ENCODE data around the gene MRPL52. TPM values are rescaled to one million over a fixed set of nuclear protein-coding genes. Genes with fewer than 3 reads are reported as not detected.
"Not testable (repeated sequence)": the region's sequence is repeated elsewhere in the genome, so short reads cannot be mapped to it uniquely, and the experiment has no call there.

The MRPL52 gene
- total RNA-seq, 1 donor from 2014 or later: 137 TPM

- no peak for DNase-seq (ENCODE audit: low read depth, low spot score)
- Mint-ChIP-seq H3K9me3 (no peaks in the 10 kb centered on the region), H3K27ac (ENCODE audit: unreplicated experiment) (no peak overlapping the region), H3K4me3 (peak overlapping the region; percentile 73), H3K36me3 (ENCODE audit: low read depth) (no peaks in the 10 kb centered on the region), H3K4me1 (peaks cover 22% of the 10 kb centered on the region), H3K27me3 (ENCODE audit: low read depth) (no peaks in the 10 kb centered on the region)
- TF ChIP-seq CTCF (conservative IDR thresholded peaks at IDR 0.05): no peak
Observed at GRCh38 chr14:22852599-22852939, 22.9 kb downstream of the MRPL52 start.

GRCh38 chr14:22852940-22853767 is 23.5 kb downstream of the MRPL52 start:
- peak overlapping the region; percentile 73 for H3K4me3 Mint-ChIP-seq
- no peaks in the 10 kb centered on the region for H3K9me3 Mint-ChIP-seq
- peak; percentile 93 for TF ChIP-seq CTCF (conservative IDR thresholded peaks at IDR 0.05)
- H3K27me3 Mint-ChIP-seq (ENCODE audit: low read depth): no peaks in the 10 kb centered on the region
- peaks cover 16% of the 10 kb centered on the region for H3K4me1 Mint-ChIP-seq
- peak; percentile 99 for DNase-seq (ENCODE audit: low read depth, low spot score)
- peak overlapping the region; percentile 91 for H3K27ac Mint-ChIP-seq (ENCODE audit: unreplicated experiment)
- H3K36me3 Mint-ChIP-seq (ENCODE audit: low read depth): no peaks in the 10 kb centered on the region

- H3K9me3 Mint-ChIP-seq; H3K27ac Mint-ChIP-seq (ENCODE audit: unreplicated experiment); H3K27me3 Mint-ChIP-seq (ENCODE audit: low read depth); H3K4me3 Mint-ChIP-seq; H3K4me1 Mint-ChIP-seq; H3K36me3 Mint-ChIP-seq (ENCODE audit: low read depth); DNase-seq (ENCODE audit: low read depth, low spot score): not testable (repeated sequence)
Observed at GRCh38 chr14:22854296-22854695, 24.6 kb downstream of the MRPL52 start.

GRCh38 chr14:22854963-22855724 is 25.5 kb downstream of the MRPL52 start:
- no peaks in the 10 kb centered on the region for H3K36me3 Mint-ChIP-seq (ENCODE audit: low read depth)
- peaks cover 7% of the 10 kb centered on the region for H3K4me1 Mint-ChIP-seq
- no peaks in the 10 kb centered on the region for H3K9me3 Mint-ChIP-seq
- H3K27me3 Mint-ChIP-seq (ENCODE audit: low read depth): no peaks in the 10 kb centered on the region
- no peak overlapping the region for H3K27ac Mint-ChIP-seq (ENCODE audit: unreplicated experiment)
- no peak for DNase-seq (ENCODE audit: low read depth, low spot score)
- no peak overlapping the region for H3K4me3 Mint-ChIP-seq
- no peak for TF ChIP-seq CTCF (conservative IDR thresholded peaks at IDR 0.05)

GRCh38 chr14:22856428-22856827 is 26.7 kb downstream of the MRPL52 start:
- H3K36me3 Mint-ChIP-seq (ENCODE audit: low read depth): no peaks in the 10 kb centered on the region
- H3K27me3 Mint-ChIP-seq (ENCODE audit: low read depth): no peaks in the 10 kb centered on the region
- no peak overlapping the region for H3K27ac Mint-ChIP-seq (ENCODE audit: unreplicated experiment)
- H3K4me3 Mint-ChIP-seq: no peak overlapping the region
- H3K9me3 Mint-ChIP-seq: no peaks in the 10 kb centered on the region
- no peak for DNase-seq (ENCODE audit: low read depth, low spot score)
- peaks cover 7% of the 10 kb centered on the region for H3K4me1 Mint-ChIP-seq
- no peak for TF ChIP-seq CTCF (conservative IDR thresholded peaks at IDR 0.05)

- H3K27ac Mint-ChIP-seq (ENCODE audit: unreplicated experiment); H3K36me3 Mint-ChIP-seq (ENCODE audit: low read depth); H3K4me1 Mint-ChIP-seq; H3K4me3 Mint-ChIP-seq; H3K27me3 Mint-ChIP-seq (ENCODE audit: low read depth); H3K9me3 Mint-ChIP-seq; DNase-seq (ENCODE audit: low read depth, low spot score): not testable (repeated sequence)
Observed at GRCh38 chr14:22860377-22860776, 30.7 kb downstream of the MRPL52 start.

All from neural crest cell (in vitro differentiated cells).